Esophagus squamous epithelium (tissue), 4 donors: Measurements from ENCODE around the gene SBSN.

Source experiments
- CTCF ChIP-seq, 6 experiments: fragments of 450-650 bp in 4 of 6; fragments of 200-600 bp in 2 of 6; sonication (generic) in 2 of 6; IDR thresholded peaks; one replicate each; pipeline ENCODE4 v1.5.1; 2016 to 2019; ENCODE audit warnings: antibody characterized with exemption in 6 of 6, mild to moderate bottlenecking in 4 of 6, moderate library complexity in 4 of 6
- POLR2A ChIP-seq, 4 donors: fragments of 450-650 bp; IDR thresholded peaks; one replicate each; pipeline ENCODE4 v1.6.1; 2017; ENCODE audit warnings: antibody characterized with exemption in 4 of 4, mild to moderate bottlenecking in 4 of 4, moderate library complexity in 3 of 4

GRCh38 chr19:35545001-35545854 is 17.1 kb upstream of the SBSN start, which contains the start of gene TMEM147:
- TF ChIP-seq CTCF (IDR thresholded peaks at IDR 0.05) = peak in 2 of 6 experiments; percentile 18 to 21
- peak in 2 of 4 donors; percentile 57 to 66 for TF ChIP-seq POLR2A (IDR thresholded peaks at IDR 0.05)
